NCI-H1092 treated with DMSO at 0.1 percent for 48 hours (cell line): ENCODE data around the gene NET1.
A peak's percentile ranks its signal among the peaks of the same experiment; 100 is the strongest.
"Not testable (repeated sequence)": the region's sequence is repeated elsewhere in the genome, so short reads cannot be mapped to it uniquely, and the experiment has no call there.

Source experiments
- DNase-seq: peaks from one replicate; lab custom pipeline; 2025; lab: John Stamatoyannopoulos, UW

Gene NET1

GRCh38 chr10:5466451-5467206 is 54.3 kb downstream of the NET1 start:
- DNase-seq, result peak; percentile 61

- no peak for DNase-seq
These were observed 54.8 kb downstream of the NET1 start for GRCh38 chr10:5467207-5467535.

- DNase-seq, result no peak
These were observed 55.4 kb downstream of the NET1 start for GRCh38 chr10:5467634-5468255.

- no peak for DNase-seq
These were observed 56.1 kb downstream of the NET1 start for GRCh38 chr10:5468262-5469106.

GRCh38 chr10:5469353-5470061 is 57.1 kb downstream of the NET1 start:
- no peak for DNase-seq

GRCh38 chr10:5470062-5470751 is 57.9 kb downstream of the NET1 start:
- DNase-seq, result no peak

- DNase-seq, result not testable (repeated sequence)
These were observed 62.3 kb downstream of the NET1 start for GRCh38 chr10:5474642-5475041.

- not testable (repeated sequence) for DNase-seq
These were observed 62.7 kb downstream of the NET1 start for GRCh38 chr10:5475088-5475487.

GRCh38 chr10:5475974-5476807 is 63.8 kb downstream of the NET1 start:
- DNase-seq, result not testable (repeated sequence)

GRCh38 chr10:5476918-5477525 is 64.7 kb downstream of the NET1 start:
- no peak for DNase-seq

GRCh38 chr10:5477948-5478693 is 65.8 kb downstream of the NET1 start:
- DNase-seq, result no peak

- no peak for DNase-seq
These were observed 66.4 kb downstream of the NET1 start for GRCh38 chr10:5478694-5479305.

GRCh38 chr10:5479481-5480161 is 67.3 kb downstream of the NET1 start:
- DNase-seq, result no peak

GRCh38 chr10:5480162-5480941 is 68.0 kb downstream of the NET1 start:
- no peak for DNase-seq

GRCh38 chr10:5481121-5481520 is 68.8 kb downstream of the NET1 start:
- no peak for DNase-seq

- no peak for DNase-seq
These were observed 69.7 kb downstream of the NET1 start for GRCh38 chr10:5482016-5482415.

- no peak for DNase-seq
These were observed 71.8 kb downstream of the NET1 start for GRCh38 chr10:5484205-5484604.

GRCh38 chr10:5485290-5485689 is 72.9 kb downstream of the NET1 start:
- no peak for DNase-seq
